Keratinocyte (primary cell): Measurements from ENCODE around the gene UBLCP1. TPM values are rescaled to one million over a fixed set of nuclear protein-coding genes. Genes with fewer than 3 reads are reported as not detected.

Source experiments
- DNase-seq: peaks from one replicate; pipeline ENCODE4 v3.0.0-alpha.2; 2011; ENCODE audit warnings: low read depth, missing footprints, low spot score
- FAIRE-seq: peaks from 2 replicates; lab custom pipeline; 2011; peaks lifted over from hg19 to GRCh38; lab: Jason Lieb, UNC
- H2AFZ ChIP-seq: 2 replicates; pipeline ENCODE4 v1.6.0; 2012; ENCODE audit warnings: low read length, control low read depth, inconsistent platforms; ENCODE audit not compliant: control insufficient read depth
- H3K27ac ChIP-seq: 2 replicates; pipeline ENCODE4 v1.5.1; 2011; ENCODE audit warnings: low read length; ENCODE audit not compliant: control insufficient read depth, insufficient read depth
- H3K27me3 ChIP-seq: 3 replicates; pipeline ENCODE4 v1.6.0; 2011; ENCODE audit warnings: low read length; ENCODE audit not compliant: control insufficient read depth, insufficient read depth; ENCODE audit errors: extremely low read depth
- H3K36me3 ChIP-seq, 2 experiments: 2 replicates in 1 of 2; 3 replicates in 1 of 2; pipeline ENCODE4 v1.5.1; 2011; ENCODE audit warnings: low read length in 2 of 2, mild to moderate bottlenecking in 1 of 2; ENCODE audit not compliant: control insufficient read depth in 2 of 2, insufficient read depth in 2 of 2; ENCODE audit errors: extremely low read depth in 1 of 2
- H3K4me1 ChIP-seq: 3 replicates; pipeline ENCODE4 v1.5.1; 2011; ENCODE audit warnings: low read length; ENCODE audit not compliant: control insufficient read depth, insufficient read depth; ENCODE audit errors: extremely low read depth
- H3K4me2 ChIP-seq: 3 replicates; pipeline ENCODE4 v1.6.0; 2011; ENCODE audit warnings: low read depth, low read length; ENCODE audit not compliant: control insufficient read depth, insufficient read depth; ENCODE audit errors: extremely low read depth
- H3K4me3 ChIP-seq, 3 experiments: fragments of 200-600 bp in 1 of 3; sonication (generic) in 1 of 3; 2 replicates in 2 of 3; 3 replicates in 1 of 3; pipeline ENCODE4 v1.5.1; 2011 to 2016; ENCODE audit warnings: low read length in 3 of 3, mild to moderate bottlenecking in 3 of 3, control low read depth in 2 of 3, inconsistent platforms in 1 of 3, low read depth in 1 of 3, mixed read lengths in 1 of 3, mixed run types in 1 of 3, moderate library complexity in 1 of 3; ENCODE audit not compliant: control insufficient read depth in 2 of 3, insufficient read depth in 2 of 3; ENCODE audit errors: extremely low read depth in 1 of 3
- H3K79me2 ChIP-seq: 2 replicates; pipeline ENCODE4 v1.6.0; 2012; ENCODE audit warnings: low read length; ENCODE audit not compliant: control insufficient read depth, insufficient read depth
- H3K9ac ChIP-seq: 3 replicates; pipeline ENCODE4 v1.6.0; 2011; ENCODE audit warnings: low read length; ENCODE audit not compliant: control insufficient read depth, insufficient read depth; ENCODE audit errors: extremely low read depth
- H3K9me1 ChIP-seq: 3 replicates; pipeline ENCODE4 v1.6.0; 2011; ENCODE audit warnings: low read length; ENCODE audit not compliant: control insufficient read depth, insufficient read depth; ENCODE audit errors: extremely low read depth
- H3K9me3 ChIP-seq: 2 replicates; pipeline ENCODE4 v1.5.1; 2012; ENCODE audit warnings: low read depth, low read length; ENCODE audit not compliant: control insufficient read depth
- H4K20me1 ChIP-seq: 3 replicates; pipeline ENCODE4 v1.6.0; 2011; ENCODE audit warnings: low read length; ENCODE audit not compliant: control insufficient read depth, insufficient read depth; ENCODE audit errors: extremely low read depth
- EZH2 ChIP-seq: IDR thresholded peaks from one replicate; pipeline ENCODE4 v1.6.1; 2012; ENCODE audit warnings: inconsistent platforms, mild to moderate bottlenecking, low read length, moderate library complexity
- dilution Hi-C: fragments of 300-500 bp; cut with MboI; formaldehyde crosslinking; loops from one replicate; pipeline ENCODE4 v1.7.0; 2020; ENCODE audit warnings: low sequenced_read_pairs; ENCODE audit not compliant: extremely low pct_ligation_motif_present
- polyA plus RNA-seq, 5 experiments: library from polyadenylated mRNA; depleted of rRNA in 3 of 5; stranded (reverse) in 3 of 5; stranded (forward) in 1 of 5; unstranded in 1 of 5; fragments of >200 nt; gene quantifications; 1 replicate in 1 of 5; 2 replicates in 3 of 5; 3 replicates in 1 of 5; pipeline versions ENCODE4 v1.2.1 to v1.2.3, GENCODE V29; 2011 to 2012; ENCODE audit warnings: missing spikeins in 2 of 5, low read depth in 1 of 5, low replicate concordance in 1 of 5
- TF ChIP-seq, protein P1 (sequence below), 3 experiments: IDR thresholded peaks in 1 of 3; conservative IDR thresholded peaks in 1 of 3; optimal IDR thresholded peaks in 1 of 3; 2 replicates in 2 of 3; 3 replicates in 1 of 3; pipeline versions ENCODE3 to v1.5.1; 2011; ENCODE audit warnings: low read length in 3 of 3, mild to moderate bottlenecking in 3 of 3, moderate library complexity in 2 of 3, control low read depth in 1 of 3, inconsistent platforms in 1 of 3; ENCODE audit not compliant: insufficient read depth in 2 of 3; ENCODE audit errors: extremely low read depth in 1 of 3

The UBLCP1 gene
- polyA plus RNA-seq, 1 donor (not counting 4 experiments of a cell fraction or from before 2014, with no cell fraction given), result 42.5 TPM

DNA sequence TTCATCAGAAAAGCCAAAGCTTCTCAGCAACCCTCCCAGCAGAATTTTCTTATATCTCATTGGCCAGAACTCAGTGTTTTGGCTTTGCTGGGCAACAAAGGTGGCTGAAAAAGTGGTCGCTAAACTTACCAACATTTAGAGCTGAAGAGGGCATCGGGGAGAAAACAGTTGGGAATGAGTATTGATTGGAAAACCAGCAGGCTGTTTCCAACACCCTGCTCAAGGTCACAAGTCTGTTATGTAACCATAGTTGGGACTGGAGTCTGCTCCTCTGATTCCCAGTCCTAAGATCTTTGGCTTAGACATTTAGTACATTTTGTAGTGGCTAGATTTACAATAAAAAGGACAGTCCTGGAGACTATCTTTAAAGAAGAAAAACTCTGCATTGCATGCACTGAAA lies 50.1 kb downstream of the UBLCP1 start:
- Histone ChIP-seq H3K27ac (no peak overlapping the region), H3K9me1 (no peaks in the 10 kb centered on the region), H2AFZ (no peak overlapping the region), H3K79me2 (no peaks in the 10 kb centered on the region), H3K4me1 (peaks cover 12% of the 10 kb centered on the region), H3K4me3 (no peak overlapping the region), H4K20me1 (no peaks in the 10 kb centered on the region), H3K4me2 (no peak overlapping the region), H3K9ac (no peak overlapping the region), H3K9me3 (no peaks in the 10 kb centered on the region), H3K27me3 (no peaks in the 10 kb centered on the region), H3K36me3 (no peaks in the 10 kb centered on the region)
- FAIRE-seq (no peak), DNase-seq (no peak)
- dilution Hi-C loops, result no loop called here
- no peak for TF ChIP-seq EZH2
- TF ChIP-seq, protein P1, sequence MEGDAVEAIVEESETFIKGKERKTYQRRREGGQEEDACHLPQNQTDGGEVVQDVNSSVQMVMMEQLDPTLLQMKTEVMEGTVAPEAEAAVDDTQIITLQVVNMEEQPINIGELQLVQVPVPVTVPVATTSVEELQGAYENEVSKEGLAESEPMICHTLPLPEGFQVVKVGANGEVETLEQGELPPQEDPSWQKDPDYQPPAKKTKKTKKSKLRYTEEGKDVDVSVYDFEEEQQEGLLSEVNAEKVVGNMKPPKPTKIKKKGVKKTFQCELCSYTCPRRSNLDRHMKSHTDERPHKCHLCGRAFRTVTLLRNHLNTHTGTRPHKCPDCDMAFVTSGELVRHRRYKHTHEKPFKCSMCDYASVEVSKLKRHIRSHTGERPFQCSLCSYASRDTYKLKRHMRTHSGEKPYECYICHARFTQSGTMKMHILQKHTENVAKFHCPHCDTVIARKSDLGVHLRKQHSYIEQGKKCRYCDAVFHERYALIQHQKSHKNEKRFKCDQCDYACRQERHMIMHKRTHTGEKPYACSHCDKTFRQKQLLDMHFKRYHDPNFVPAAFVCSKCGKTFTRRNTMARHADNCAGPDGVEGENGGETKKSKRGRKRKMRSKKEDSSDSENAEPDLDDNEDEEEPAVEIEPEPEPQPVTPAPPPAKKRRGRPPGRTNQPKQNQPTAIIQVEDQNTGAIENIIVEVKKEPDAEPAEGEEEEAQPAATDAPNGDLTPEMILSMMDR (optimal IDR thresholded peaks at IDR 0.05 in 1 of 3, IDR thresholded peaks at IDR 0.05 in 1 of 3, conservative IDR thresholded peaks at IDR 0.05 in 1 of 3; ENCODE audit: extremely low read depth in 1 of 3, insufficient read depth in 2 of 3, low read length in 3 of 3), result no peak

DNA sequence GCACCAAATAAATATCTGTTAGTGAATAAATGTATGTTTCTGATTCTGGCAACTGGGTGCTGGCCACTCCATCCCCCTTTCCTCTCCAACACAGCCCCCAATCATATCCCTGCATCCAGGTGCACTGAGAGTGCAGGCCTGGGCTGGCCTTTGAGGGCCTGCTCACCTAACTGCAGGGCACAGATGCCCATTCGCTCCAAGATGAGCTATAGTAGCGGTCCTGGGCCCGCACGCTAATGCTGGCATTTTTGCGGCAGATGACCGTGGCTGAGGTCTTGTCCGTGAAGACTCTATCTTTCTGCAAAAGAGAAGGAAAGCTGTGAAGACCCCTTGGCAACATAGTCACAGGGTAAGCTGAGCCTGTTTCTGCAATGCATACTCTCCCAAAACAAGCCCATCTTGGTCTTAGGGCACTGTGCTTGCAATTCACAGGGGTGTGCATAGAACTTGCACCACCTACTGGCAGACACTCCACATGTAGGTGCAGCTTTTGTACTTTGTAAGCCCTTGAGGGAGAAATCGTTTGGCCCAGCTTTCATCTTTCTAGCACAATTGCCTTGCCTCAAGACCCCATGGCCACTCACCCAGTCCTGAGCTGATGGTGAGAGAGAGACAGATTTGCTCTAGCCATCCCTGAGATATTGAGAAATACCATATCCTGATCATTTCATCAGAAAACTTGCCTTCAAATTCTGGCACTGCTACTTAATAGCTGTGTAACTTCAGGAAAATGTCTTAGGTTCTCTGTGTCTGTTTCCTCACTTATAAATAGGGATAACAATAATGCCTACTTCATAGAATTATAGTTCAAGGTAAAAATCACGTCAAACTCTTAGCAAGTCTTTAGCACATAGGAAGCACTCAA lies 53.7 kb downstream of the UBLCP1 start:
- no peak overlapping the region for H3K9ac ChIP-seq
- no peaks in the 10 kb centered on the region for H3K4me1 ChIP-seq
- no peaks in the 10 kb centered on the region for H3K9me3 ChIP-seq
- TF ChIP-seq, protein P1 (optimal IDR thresholded peaks at IDR 0.05 in 1 of 3, IDR thresholded peaks at IDR 0.05 in 1 of 3, conservative IDR thresholded peaks at IDR 0.05 in 1 of 3; ENCODE audit: extremely low read depth in 1 of 3, insufficient read depth in 2 of 3, low read length in 3 of 3), result peak; percentile 85 to 93 (median 91)
- TF ChIP-seq EZH2, result no peak
- no peak overlapping the region for H2AFZ ChIP-seq
- no peaks in the 10 kb centered on the region for H3K27me3 ChIP-seq
- H3K4me2 ChIP-seq, result no peak overlapping the region
- H3K4me3 ChIP-seq, result no peak overlapping the region
- H3K27ac ChIP-seq, result no peak overlapping the region
- no peaks in the 10 kb centered on the region for H4K20me1 ChIP-seq
- no peaks in the 10 kb centered on the region for H3K9me1 ChIP-seq
- dilution Hi-C loops, result no loop called here
- no peaks in the 10 kb centered on the region for H3K79me2 ChIP-seq
- peak; percentile 53 for FAIRE-seq
- no peaks in the 10 kb centered on the region for H3K36me3 ChIP-seq
- no peak for DNase-seq
